ENCODE measurements around the gene FERMT3. TPM values are rescaled to one million over a fixed set of nuclear protein-coding genes. Genes with fewer than 3 reads are reported as not detected.

FERMT3 gene
- total RNA-seq, 1 donor from 2014 or later: 230 TPM

DNA sequence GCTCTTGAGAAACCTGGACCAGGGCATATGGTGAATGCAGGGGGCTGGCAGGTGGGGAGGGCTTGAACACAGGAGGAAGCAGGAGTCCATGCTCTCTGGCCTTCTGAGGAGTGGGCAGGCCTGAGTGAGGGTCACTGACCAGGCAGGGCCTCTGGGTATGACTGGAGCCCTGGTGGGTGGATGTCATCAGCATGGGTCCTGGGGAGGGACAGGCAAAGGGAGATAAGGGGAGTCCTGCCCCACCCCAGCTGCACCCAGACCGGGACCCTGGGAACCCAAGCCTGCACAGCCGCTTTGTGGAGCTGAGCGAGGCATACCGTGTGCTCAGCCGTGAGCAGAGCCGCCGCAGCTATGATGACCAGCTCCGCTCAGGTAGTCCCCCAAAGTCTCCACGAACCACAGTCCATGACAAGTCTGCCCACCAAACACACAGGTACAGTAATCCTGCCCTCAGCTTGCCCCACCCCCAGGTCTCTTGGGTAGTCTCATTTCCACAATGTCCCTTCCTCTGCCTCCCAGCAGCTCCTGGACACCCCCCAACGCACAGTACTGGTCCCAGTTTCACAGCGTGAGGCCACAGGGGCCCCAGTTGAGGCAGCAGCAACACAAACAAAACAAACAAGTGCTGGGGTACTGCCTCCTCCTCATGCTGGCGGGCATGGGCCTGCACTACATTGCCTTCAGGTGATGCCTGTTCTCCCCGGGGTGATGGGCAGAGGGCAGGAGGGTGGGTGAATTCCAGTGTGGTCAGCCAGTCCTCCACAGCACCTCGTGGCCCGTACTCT, 25.9 kb downstream of the FERMT3 start:
- intact Hi-C loops (cut with micrococcal nuclease): loop anchor here (5.0 kb wide), 1 partner anchor 550 kb away; the partner anchor contains the start of gene RTN3

DNA sequence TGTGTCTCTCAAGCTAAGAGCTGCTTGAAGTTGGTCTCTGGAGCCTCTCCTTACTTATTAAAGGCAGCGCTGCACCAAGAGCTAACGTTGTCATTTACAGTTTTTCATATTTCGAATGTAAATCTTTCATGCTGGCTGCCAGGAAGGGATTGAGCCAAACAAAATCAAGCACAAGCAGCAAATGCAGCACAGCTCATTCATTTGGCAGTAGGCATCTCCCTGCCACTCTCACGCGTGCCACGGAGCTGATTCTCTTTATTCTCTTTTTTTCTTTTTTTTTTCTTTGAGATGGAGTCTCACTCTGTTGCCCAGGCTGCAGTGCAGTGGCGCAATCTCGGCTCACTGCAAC, 26.4 kb downstream of the FERMT3 start:
- intact Hi-C loops (cut with micrococcal nuclease): loop anchor here (5.0 kb wide), 1 partner anchor 551 kb away; the partner anchor contains the start of gene RTN3

DNA sequence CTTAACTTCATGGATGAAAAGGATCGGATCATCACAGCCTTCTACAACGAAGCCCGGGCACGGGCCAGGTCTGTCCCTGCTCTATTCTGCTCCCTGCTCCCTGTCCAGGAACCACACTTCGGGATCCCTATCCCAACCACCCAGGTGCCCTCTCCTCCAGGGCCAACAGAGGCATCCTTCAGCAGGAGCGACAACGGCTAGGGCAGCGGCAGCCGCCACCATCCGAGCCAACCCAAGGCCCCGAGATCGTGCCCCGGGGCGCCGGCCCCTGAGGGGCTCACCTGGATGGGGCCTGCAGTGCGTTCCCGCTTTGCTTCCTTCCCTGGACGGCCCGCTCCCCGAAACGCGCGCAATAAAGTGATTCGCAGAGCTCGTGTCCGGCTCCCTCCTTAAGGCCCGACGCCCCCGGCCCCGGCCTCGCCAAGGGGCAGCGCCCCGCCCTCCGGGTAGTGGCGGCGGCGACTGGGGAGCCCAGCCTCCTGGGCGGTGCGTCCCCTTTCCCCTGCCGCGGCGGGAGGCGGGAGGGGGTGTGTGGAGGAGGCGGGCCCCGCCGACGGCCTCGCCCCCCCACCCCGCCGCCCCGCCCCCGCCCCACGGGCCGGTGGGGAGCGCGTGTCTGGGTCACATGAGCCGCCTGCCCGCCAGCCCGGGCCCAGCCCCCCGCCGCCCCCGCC, 27.5 kb downstream of the FERMT3 start, which contains the start of gene VEGFB:
Gene VEGFB, plus strand, starts transcription at position 672 of the 674 bp plus-strand sequence. CDS start 250 bp downstream, outside the sequence.
- intact Hi-C loops (cut with micrococcal nuclease): loop anchor here (5.0 kb wide), 1 partner anchor 552 kb away; the partner anchor contains the start of gene RTN3

DNA sequence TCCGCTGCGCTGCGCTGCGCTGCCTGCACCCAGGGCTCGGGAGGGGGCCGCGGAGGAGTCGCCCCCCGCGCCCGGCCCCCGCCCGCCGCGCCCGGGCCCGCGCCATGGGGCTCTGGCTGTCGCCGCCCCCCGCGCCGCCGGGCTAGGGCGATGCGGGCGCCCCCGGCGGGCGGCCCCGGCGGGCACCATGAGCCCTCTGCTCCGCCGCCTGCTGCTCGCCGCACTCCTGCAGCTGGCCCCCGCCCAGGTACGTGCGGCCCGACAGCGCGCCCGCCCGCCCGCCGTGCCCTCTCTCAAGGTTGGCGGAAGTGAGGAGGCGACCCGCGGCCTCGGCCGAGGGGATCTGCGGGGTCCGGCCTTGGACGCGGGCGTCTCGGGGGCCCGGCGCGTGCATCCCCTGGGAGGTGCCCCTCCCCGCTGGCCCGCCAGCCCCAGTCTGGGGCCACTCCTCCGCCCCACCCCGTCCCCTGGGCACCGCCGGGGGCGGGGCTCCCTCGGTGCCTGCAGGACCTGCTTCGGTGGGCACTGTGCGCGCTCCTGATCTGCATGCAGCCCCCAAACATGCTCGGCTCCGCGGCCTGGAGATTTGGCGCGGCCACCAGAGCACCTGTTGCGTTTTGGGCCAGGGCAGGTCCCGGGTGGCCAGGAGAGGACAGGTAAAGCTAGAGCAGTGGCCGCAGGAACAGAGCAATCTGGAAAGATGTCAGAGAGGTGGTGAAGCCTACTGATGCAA, 28.3 kb downstream of the FERMT3 start:
- intact Hi-C loops (cut with micrococcal nuclease): loop anchor here (5.0 kb wide), 1 partner anchor 553 kb away; the partner anchor contains the start of gene RTN3

DNA sequence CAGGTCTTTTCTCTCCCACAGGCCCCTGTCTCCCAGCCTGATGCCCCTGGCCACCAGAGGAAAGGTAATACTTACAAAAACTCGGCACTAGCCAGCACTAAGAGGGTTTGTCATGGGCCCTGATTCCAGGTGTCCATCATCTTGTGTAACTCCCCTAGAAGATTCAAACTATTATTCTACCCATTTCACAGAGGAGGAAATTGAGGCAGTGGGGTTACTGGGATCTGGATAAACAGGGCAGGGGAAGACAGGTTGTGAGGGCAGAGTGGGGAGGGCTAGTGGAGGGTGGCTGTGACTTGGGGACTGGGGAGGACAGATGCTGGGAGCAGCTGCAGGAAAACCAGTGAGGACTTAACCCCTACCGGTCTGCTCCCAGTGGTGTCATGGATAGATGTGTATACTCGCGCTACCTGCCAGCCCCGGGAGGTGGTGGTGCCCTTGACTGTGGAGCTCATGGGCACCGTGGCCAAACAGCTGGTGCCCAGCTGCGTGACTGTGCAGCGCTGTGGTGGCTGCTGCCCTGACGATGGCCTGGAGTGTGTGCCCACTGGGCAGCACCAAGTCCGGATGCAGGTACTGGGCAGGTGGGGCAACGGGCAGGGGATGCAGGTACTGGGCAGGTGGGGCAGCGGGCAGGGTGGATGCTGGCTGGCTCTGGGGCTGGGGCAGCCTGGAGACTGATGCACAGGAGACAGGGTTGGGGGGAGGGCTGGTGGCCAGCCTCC, 29.1 kb downstream of the FERMT3 start:
- intact Hi-C loops (cut with micrococcal nuclease): no loop called here

DNA sequence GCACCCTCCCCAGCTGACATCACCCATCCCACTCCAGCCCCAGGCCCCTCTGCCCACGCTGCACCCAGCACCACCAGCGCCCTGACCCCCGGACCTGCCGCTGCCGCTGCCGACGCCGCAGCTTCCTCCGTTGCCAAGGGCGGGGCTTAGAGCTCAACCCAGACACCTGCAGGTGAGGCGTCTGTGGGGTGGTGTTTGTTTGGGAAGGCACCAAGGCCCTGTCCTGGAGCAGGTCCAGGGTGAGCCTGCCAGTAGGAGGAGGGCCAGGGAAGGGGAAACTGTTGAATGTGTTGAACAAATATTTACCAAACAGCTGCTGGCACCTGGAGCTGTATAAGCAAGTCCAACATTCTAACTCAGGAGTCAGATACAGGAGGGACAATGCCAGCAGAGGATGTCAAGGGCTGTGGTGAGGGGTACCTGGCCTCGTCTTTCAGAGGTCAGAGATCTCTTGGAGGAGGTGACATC, 31.0 kb downstream of the FERMT3 start:
- intact Hi-C loops (cut with micrococcal nuclease): no loop called here

DNA sequence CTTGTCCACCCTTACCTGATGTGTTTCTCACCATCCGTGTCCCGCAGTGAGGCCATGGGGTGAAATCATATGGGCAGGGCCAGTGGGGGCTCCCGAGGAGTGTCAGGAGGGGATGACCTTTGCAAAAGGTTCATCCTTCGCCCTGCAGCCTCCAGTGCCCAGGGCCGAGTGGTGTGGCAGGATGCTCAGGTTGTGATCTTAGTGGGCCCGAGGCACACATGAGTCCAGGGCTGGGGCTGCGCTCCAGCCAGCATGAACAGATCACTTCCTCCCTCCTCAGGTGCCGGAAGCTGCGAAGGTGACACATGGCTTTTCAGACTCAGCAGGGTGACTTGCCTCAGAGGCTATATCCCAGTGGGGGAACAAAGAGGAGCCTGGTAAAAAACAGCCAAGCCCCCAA, 31.6 kb downstream of the FERMT3 start:
- intact Hi-C loops (cut with micrococcal nuclease): no loop called here

DNA sequence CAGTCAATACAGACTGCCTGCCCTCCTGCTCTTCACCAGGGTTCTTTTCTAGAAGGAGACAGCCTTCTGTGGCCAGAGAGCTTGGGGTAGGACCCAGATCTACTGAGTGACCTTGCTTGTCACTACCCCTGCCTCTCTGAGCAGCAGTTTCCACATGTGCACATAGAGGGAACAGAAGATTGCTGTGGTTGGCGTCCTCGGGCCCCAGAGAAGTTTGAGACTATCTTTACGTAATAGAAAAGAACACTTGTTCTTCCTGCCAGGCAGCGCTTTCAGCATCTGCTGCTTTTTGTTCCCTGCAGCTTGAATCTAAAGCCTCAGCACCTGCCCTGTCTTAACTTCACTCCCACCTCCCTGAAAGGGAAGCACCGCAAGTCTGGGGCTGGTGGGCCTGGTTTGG, 32.5 kb downstream of the FERMT3 start:
- intact Hi-C loops (cut with micrococcal nuclease): no loop called here

DNA sequence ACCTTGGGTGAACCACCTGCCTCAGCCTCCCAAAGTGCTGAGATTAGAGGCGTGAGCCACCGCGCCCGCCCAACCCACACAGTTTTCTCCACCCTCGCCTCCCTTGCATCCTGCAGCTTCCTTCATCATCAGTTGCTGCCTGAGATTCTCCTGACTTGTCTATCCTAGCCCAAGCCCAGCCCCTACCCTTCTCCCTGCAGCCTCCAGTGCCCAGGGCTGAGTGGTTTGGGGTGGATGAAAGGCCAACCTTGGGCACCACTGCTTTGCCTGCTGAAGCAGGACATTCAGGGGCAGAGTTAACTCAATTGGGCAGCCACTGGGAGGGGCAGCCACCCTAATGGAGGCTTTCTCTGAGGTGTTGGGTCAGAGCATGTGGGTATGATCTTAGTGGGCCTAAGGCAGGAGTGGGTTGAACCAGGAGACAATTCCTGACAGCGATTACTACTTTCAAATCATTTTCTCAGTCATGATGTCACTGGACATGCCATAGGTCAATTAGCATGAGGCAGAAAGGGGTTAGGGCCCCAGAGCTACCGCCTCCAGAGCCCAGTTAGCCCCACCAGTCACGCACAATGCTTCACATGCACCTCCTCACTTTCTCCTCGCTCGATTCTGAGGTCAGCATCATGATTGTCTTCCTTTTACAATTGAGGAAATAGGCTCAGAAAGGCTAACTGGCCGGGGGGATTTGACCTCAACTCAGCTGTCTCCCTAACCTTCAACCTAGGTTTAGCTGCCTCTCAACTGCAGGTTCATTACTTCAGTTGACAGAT, 33.3 kb downstream of the FERMT3 start:
- intact Hi-C loops (cut with micrococcal nuclease): loop anchor here (1.0 to 2.0 kb wide), 2 partner anchors 14 to 101 kb away; partner anchors contain the start of genes CCDC88B, NUDT22 and TRPT1

DNA sequence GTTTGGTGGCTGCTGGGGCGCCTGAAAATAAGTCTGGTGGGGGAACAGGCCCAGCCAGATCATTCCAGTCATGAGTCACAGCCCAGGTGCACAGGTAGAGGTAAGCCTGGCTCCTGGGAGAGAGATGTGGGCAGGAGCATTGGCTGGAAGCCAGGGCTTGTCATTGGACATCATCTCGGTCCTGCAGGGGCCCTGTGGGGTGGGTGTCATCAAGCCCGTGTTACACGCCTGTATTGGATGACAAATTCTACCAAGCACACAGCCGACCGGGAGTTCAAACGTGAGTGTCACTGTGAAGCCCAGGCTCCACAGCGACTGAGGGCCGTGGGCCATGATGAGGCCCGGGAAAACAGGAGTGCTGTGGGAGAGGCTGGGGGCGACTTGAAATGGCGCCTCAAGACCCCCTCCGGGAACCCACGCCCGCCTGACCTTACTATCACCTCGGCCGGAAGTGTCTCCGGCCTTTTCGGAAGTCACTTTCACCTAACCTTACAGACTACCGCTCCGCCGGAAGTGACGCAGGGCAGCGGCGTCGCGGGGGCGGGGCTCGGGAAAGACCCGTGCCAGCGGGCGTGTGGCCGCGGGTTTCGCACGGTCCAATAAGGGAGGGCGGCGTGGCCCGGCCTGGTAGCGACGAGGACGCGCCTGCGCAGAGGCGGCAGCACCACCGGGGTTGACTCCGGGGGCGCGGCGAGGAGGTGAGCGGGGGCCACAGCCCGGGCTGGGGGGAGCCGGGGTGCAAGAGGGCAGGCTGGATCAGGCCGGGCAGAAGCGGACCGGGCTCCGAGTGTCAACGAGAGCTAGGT, 34.1 kb downstream of the FERMT3 start, which contains the start of gene FKBP2:
Gene FKBP2, plus strand, starts transcription at position 661 of the 806 bp plus-strand sequence. CDS start 1,293 bp downstream, outside the sequence.
- intact Hi-C loops (cut with micrococcal nuclease): loop anchor here (1.0 to 2.0 kb wide), 9 partner anchors 10 to 100 kb away; partner anchors contain the start of genes CCDC88B, DNAJC4, ESRRA and GPR137

DNA sequence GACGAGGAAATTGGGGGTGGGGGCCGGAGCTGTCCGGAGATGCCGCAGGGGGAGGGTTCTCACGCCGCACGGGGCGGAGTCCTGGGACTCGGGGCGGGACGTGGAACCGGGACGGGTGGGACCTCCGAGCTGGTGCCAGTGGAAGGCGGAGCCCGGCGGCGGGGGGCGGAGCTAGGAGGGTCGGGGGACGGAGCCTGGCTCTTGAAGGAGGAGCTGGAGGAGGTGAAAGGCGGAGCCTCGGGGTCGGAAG, 34.6 kb downstream of the FERMT3 start:
- intact Hi-C loops (cut with micrococcal nuclease): loop anchor here (1.0 to 2.0 kb wide), 8 partner anchors 11 to 100 kb away; partner anchors contain the start of genes CCDC88B, DNAJC4, ESRRA and GPR137

DNA sequence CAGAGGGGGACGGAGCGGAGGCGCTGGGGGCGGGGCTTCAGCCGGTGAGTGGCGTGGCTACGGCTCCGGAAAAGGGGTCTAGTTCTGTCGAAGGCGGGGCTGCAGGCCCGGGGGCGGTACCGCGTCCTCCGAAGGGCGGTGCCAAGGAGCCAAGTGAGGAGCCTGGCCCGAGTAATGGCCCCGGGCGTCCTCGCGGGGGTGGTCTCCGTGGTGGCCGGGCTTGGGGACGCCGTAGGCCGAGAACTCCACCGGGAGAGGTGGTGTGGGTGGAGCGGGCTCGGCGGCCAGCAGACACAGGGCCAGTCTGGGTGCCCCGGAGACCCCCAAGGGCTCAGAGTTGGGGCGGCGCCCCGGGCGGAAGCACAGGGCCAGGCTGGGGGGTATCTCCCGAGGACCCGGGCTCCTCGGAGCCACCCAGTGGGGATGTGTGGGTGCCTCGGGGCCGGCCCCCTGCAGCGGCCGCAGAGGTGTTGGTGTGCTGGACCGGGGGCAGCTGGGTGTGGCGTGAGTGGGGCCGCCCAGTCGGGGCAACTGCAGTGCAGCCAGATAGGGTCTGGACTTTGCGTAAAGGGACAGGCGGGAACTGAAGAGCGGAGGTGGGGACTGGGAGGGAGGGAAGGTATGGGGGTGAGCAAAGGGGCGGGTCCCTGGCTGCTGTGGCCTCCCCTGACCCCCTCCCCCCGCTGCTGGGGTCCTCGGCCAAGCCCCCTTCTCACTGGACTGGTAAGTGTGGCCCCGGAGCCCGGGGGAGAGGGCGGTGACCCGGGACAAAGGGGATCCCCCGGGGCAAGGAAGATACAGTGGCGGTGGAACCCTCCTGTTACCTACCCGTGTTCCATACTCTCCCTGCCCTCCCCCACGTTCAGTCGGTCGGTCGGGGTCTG, 35.2 kb downstream of the FERMT3 start:
- intact Hi-C loops (cut with micrococcal nuclease): loop anchor here (1.0 to 2.0 kb wide), 8 partner anchors 11 to 99 kb away; partner anchors contain the start of genes CCDC88B, DNAJC4, ESRRA and GPR137

DNA sequence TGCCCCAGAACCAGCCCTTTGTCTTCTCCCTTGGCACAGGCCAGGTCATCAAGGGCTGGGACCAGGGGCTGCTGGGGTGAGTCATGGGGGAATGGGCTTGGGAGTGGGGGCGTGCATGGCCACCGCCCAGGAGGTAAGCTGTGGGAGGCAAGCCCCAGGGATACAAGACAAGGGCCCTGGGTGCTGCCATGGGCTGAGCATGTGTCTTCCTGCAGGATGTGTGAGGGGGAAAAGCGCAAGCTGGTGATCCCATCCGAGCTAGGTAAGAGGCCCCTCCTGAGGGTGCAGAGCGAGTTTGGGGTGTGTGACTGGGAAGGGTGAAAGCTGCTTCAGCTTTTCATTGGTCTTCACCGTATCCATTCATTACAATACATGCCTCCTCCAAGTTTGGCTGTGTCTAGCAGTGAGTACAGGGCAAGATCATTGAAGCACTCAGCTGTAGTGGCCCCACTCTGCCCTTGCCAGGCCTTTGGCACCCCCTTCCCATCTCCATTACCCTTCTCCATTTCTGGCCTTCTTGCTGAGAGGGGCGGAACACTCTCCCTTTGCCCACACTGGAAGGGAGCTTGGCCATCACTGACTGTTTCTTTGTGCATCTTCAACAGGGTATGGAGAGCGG, 36.8 kb downstream of the FERMT3 start:
- intact Hi-C loops (cut with micrococcal nuclease): no loop called here

DNA sequence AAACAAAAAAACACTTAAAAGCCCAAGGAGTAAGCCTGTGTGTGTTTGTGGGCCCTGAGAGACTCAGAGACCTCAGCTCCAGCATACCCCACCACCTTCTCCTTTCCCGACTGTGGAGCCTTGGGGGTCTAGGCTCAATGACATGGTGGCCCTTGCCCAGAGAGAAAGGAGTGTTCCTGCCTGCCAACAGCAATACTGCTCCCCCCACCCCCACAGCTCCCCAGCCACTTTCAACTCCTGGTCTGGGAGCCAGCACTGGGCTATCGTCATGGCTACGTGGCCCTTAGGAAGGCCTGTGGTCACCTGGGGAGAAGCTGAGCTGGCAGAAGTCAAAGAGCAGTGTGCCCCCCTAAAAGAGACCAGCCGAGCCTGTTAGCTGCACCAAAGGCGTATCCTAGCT, 37.6 kb downstream of the FERMT3 start:
- intact Hi-C loops (cut with micrococcal nuclease): no loop called here

DNA sequence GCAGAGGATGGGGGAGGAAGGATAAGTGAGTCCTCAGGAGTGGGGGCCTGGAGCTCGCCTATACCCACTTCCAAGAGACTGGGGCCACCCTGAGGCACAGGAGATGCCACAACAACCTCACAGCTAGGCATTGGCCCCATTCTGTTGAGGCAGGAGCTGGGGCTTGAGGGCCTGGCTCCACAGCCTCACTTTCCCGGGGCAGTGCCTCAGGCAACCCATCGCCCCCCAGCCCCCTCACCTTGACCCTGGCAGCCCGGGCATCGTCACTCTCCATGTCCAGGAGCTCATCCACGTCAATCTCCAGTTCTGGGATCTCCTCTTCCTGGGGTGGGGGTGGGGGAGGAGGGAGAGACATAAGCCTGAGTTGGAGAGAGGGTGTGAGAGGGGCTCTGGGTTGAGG, 38.4 kb downstream of the FERMT3 start:
- intact Hi-C loops (cut with micrococcal nuclease): no loop called here

DNA sequence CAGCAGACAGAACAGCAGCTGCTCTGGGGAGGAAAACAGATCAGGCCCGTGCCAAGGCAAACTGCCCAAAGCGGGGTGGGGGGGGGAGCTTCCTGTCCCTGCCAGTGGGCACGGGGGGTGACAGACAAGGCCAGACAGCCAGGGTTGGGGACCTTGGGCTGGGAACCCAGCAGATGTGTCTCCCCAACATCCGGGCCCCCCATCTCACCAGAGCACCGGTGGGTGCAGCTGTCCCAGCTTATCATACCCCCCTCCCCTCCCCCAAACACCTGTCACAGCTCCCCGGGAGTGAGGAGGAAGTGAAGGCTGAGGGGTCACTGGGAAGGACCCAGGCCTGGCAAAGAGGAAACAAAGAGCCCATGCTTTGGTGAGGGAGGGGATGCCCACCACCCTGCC, 38.9 kb downstream of the FERMT3 start:
- intact Hi-C loops (cut with micrococcal nuclease): no loop called here

DNA sequence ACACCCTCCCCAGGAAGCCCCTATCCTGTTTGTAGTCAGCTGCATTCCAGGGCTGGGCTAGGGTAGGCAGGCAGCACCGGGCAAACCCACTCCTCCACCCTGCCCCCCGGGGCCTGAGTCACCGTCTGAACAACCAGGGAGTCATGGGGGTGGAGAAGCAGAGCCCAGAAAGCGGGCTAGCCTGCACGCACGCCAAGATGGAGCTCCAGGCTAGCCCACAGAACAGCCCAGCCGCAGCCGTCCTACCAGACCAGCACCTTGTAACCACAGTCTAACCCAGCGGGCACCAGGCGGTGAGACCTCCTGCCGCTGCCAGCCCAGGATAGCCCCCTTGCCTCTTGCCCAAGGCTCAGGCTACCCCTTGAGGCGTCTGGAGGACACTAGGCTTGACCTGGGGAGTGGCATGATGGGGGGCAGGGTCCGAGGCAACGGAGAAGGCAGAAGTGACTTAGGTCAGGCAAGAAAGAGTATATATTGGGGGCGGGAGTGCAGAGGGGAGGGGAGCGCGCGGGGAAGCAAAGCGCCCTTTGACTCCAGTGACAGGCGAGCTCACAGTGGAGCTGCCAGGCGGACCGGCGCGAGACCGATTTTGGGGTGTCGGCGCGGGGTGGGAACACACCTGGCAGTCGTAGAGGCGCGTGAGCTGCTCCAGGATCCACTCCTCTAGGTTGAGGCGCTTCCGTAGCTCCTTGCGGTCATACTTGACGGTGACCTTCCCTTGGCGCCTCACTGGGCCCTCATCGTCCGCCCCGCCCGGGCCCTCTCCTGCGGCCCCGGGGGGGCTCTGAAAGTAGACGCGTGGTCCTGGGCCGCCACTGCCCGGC, 39.5 kb downstream of the FERMT3 start:
- intact Hi-C loops (cut with micrococcal nuclease): loop anchor here (1.0 to 2.0 kb wide), 5 partner anchors 16 to 97 kb away; partner anchors contain the start of genes DNAJC4, ESRRA and FERMT3

Measured in T-helper 1 cell treated with Interleukin-12 subunit alpha and Interleukin-12 subunit beta and Interleukin-4 antibody, amounts not matched to agents 30 ng/mL and 1 ng/mL, for 36 hours (primary cell).